Measurements from ENCODE around the gene GSPT2.

GRCh38 chrX:51759055-51759839 lies 16.0 kb downstream of the GSPT2 start:
- no peak for TF ChIP-seq CTCF (IDR thresholded peaks at IDR 0.05)
- TF ChIP-seq POLR2A (IDR thresholded peaks at IDR 0.05): no peak
- TF ChIP-seq POLR2AphosphoS5 (IDR thresholded peaks at IDR 0.05): no peak

All from breast epithelium (tissue), 3 donors.